Daoy (cell line): Measurements from ENCODE around the gene BICD2. TPM values are rescaled to one million over a fixed set of nuclear protein-coding genes. Genes with fewer than 3 reads are reported as not detected.

Source experiments
- DNase-seq: peaks from one replicate; pipeline ENCODE4 v3.0.0-alpha.2; 2015; ENCODE audit warnings: low read depth
- total RNA-seq: library from RNA; depleted of rRNA; stranded (reverse); fragments of >200 nt; shearing (Covaris generic); gene quantifications from 2 replicates; pipeline ENCODE4 v1.2.3, GENCODE V29; 2014

BICD2 gene
- total RNA-seq, 1 experiment from 2014 or later = 40.8 TPM

GRCh38 chr9:92714787-92715487 lies 49.7 kb downstream of the BICD2 start:
- DNase-seq = no peak

GRCh38 chr9:92714016-92714415 lies 50.6 kb downstream of the BICD2 start:
- no peak for DNase-seq

GRCh38 chr9:92713528-92713927 lies 51.1 kb downstream of the BICD2 start:
- no peak for DNase-seq

- DNase-seq = no peak
These were observed 51.9 kb downstream of the BICD2 start for GRCh38 chr9:92712767-92713166.

- DNase-seq = no peak
These were observed 52.8 kb downstream of the BICD2 start for GRCh38 chr9:92711844-92712243.

GRCh38 chr9:92711146-92711545 lies 53.5 kb downstream of the BICD2 start:
- DNase-seq = no peak

GRCh38 chr9:92710368-92710767 lies 54.3 kb downstream of the BICD2 start:
- no peak for DNase-seq

- DNase-seq = no peak
These were observed 54.7 kb downstream of the BICD2 start for GRCh38 chr9:92709954-92710353.

- DNase-seq = no peak
These were observed 55.4 kb downstream of the BICD2 start for GRCh38 chr9:92709240-92709639.

GRCh38 chr9:92707530-92707929 lies 57.1 kb downstream of the BICD2 start:
- DNase-seq = no peak

- peak; percentile 57 for DNase-seq
These were observed 58.3 kb downstream of the BICD2 start for GRCh38 chr9:92706218-92706940.

- DNase-seq = no peak
These were observed 60.1 kb downstream of the BICD2 start for GRCh38 chr9:92704528-92704927.

- no peak for DNase-seq
These were observed 68.0 kb downstream of the BICD2 start for GRCh38 chr9:92696619-92697018.

GRCh38 chr9:92686954-92687353 lies 77.7 kb downstream of the BICD2 start:
- no peak for DNase-seq

GRCh38 chr9:92685022-92685421 lies 79.6 kb downstream of the BICD2 start:
- no peak for DNase-seq

- DNase-seq = no peak
These were observed 82.4 kb downstream of the BICD2 start for GRCh38 chr9:92682269-92682668.

GRCh38 chr9:92680166-92681119 lies 84.2 kb downstream of the BICD2 start:
- no peak for DNase-seq

- no peak for DNase-seq
These were observed 85.0 kb downstream of the BICD2 start for GRCh38 chr9:92679413-92680165.

GRCh38 chr9:92671323-92671722 lies 93.3 kb downstream of the BICD2 start:
- peak; percentile 95 for DNase-seq

GRCh38 chr9:92669890-92670708 lies 94.5 kb downstream of the BICD2 start, which contains the start of gene IPPK:
Gene IPPK, minus strand, starts transcription at chr9:92670131. Its CDS starts 143 bp downstream, at chr9:92669988.
- DNase-seq = peak; percentile 100

GRCh38 chr9:92669527-92669889 lies 95.1 kb downstream of the BICD2 start:
- peak; percentile 49 for DNase-seq
